ENCODE measurements around the gene PRPF6.

The PRPF6 gene

GRCh38 chr20:64079273-64080012, 98.5 kb downstream of the PRPF6 start, which contains the start of gene RGS19:
RGS19 (minus strand) TSS chr20:64079518; CDS start chr20:64076886, 2,632 bp downstream.
- H3K4me1 ChIP-seq (ENCODE audit: insufficient read depth, poor library complexity, severe bottlenecking) = peaks cover 10% of the 10 kb centered on the region
- peaks cover 11% of the 10 kb centered on the region for H3K27me3 ChIP-seq (ENCODE audit: insufficient read depth, poor library complexity, severe bottlenecking)
- DNase-seq (ENCODE audit: low spot score) (no peak), ATAC-seq (ENCODE audit: low read depth) (peak; percentile 47)
- H3K4me3 ChIP-seq (ENCODE audit: severe bottlenecking) = peak within 1 kb of the TSS; percentile 85
- H3K9me3 ChIP-seq (ENCODE audit: severe bottlenecking) = no peaks in the 10 kb centered on the region
- TF ChIP-seq CTCF (IDR thresholded peaks at IDR 0.05; ENCODE audit: poor library complexity, severe bottlenecking) = peak; percentile 6
- H3K36me3 ChIP-seq (ENCODE audit: low read depth) = no peaks in the 10 kb centered on the region
- H3K27ac ChIP-seq (ENCODE audit: poor library complexity, severe bottlenecking) = peak within 1 kb of the TSS; percentile 38

- Histone ChIP-seq H3K36me3 (ENCODE audit: low read depth) (no peaks in the 10 kb centered on the region), H3K27ac (ENCODE audit: poor library complexity, severe bottlenecking) (peak within 1 kb of the TSS; percentile 38), H3K27me3 (ENCODE audit: insufficient read depth, poor library complexity, severe bottlenecking) (peaks cover 19% of the 10 kb centered on the region), H3K4me1 (ENCODE audit: insufficient read depth, poor library complexity, severe bottlenecking) (peaks cover 10% of the 10 kb centered on the region), H3K4me3 (ENCODE audit: severe bottlenecking) (peak within 1 kb of the TSS; percentile 85), H3K9me3 (ENCODE audit: severe bottlenecking) (no peaks in the 10 kb centered on the region)
- no peak for TF ChIP-seq CTCF (IDR thresholded peaks at IDR 0.05; ENCODE audit: poor library complexity, severe bottlenecking)
- ATAC-seq (ENCODE audit: low read depth) (peak; percentile 6), DNase-seq (ENCODE audit: low spot score) (no peak)
These were observed 99.3 kb downstream of the PRPF6 start, which contains the start of gene OPRL1 for GRCh38 chr20:64080013-64080812. OPRL1 (plus strand) TSS chr20:64080082; CDS start chr20:64092721, 12,639 bp downstream.

- TF ChIP-seq CTCF (IDR thresholded peaks at IDR 0.05; ENCODE audit: poor library complexity, severe bottlenecking) = no peak
- no peaks in the 10 kb centered on the region for H3K9me3 ChIP-seq (ENCODE audit: severe bottlenecking)
- H3K27ac ChIP-seq (ENCODE audit: poor library complexity, severe bottlenecking) = no peak overlapping the region
- DNase-seq (ENCODE audit: low spot score) (no peak), ATAC-seq (ENCODE audit: low read depth) (no peak)
- peaks cover 10% of the 10 kb centered on the region for H3K4me1 ChIP-seq (ENCODE audit: insufficient read depth, poor library complexity, severe bottlenecking)
- H3K36me3 ChIP-seq (ENCODE audit: low read depth) = no peaks in the 10 kb centered on the region
- H3K27me3 ChIP-seq (ENCODE audit: insufficient read depth, poor library complexity, severe bottlenecking) = peaks cover 20% of the 10 kb centered on the region
- no peak overlapping the region for H3K4me3 ChIP-seq (ENCODE audit: severe bottlenecking)
These were observed 100.1 kb downstream of the PRPF6 start for GRCh38 chr20:64080813-64081623.

- TF ChIP-seq CTCF (IDR thresholded peaks at IDR 0.05; ENCODE audit: poor library complexity, severe bottlenecking) = no peak
- H3K4me1 ChIP-seq (ENCODE audit: insufficient read depth, poor library complexity, severe bottlenecking) = peaks cover 10% of the 10 kb centered on the region
- no peak overlapping the region for H3K27ac ChIP-seq (ENCODE audit: poor library complexity, severe bottlenecking)
- peaks cover 20% of the 10 kb centered on the region for H3K27me3 ChIP-seq (ENCODE audit: insufficient read depth, poor library complexity, severe bottlenecking)
- H3K36me3 ChIP-seq (ENCODE audit: low read depth) = no peaks in the 10 kb centered on the region
- H3K4me3 ChIP-seq (ENCODE audit: severe bottlenecking) = no peak overlapping the region
- DNase-seq (ENCODE audit: low spot score) = no peak
- ATAC-seq (ENCODE audit: low read depth) = no peak
- H3K9me3 ChIP-seq (ENCODE audit: severe bottlenecking) = no peaks in the 10 kb centered on the region
These were observed 100.7 kb downstream of the PRPF6 start for GRCh38 chr20:64081624-64081964.
